T-helper 2 cell treated with Interferon-gamma antibody and Interleukin-4, amounts not matched to agents 5 μg/mL and 100 μg/mL, for 36 hours (primary cell): ENCODE results near the gene PAX5.

Experiments used
- DNase-seq: peaks from one replicate; pipeline ENCODE4 v3.0.0; 2021; ENCODE audit warnings: low spot score
- H3K27ac Mint-ChIP-seq: one replicate; pipeline ENCODE4 v1.8.0; 2021; ENCODE audit warnings: mild to moderate bottlenecking, mixed read lengths
- H3K27me3 Mint-ChIP-seq: one replicate; pipeline ENCODE4 v1.8.0; 2021; ENCODE audit warnings: low read depth, mixed read lengths
- H3K36me3 Mint-ChIP-seq: one replicate; pipeline ENCODE4 v1.8.0; 2021; ENCODE audit warnings: low read depth, mixed read lengths
- H3K4me1 Mint-ChIP-seq: one replicate; pipeline ENCODE4 v1.8.0; 2021; ENCODE audit warnings: low read depth, mixed read lengths
- H3K4me3 Mint-ChIP-seq: one replicate; pipeline ENCODE4 v1.8.0; 2022; ENCODE audit warnings: mild to moderate bottlenecking, moderate library complexity, mixed read lengths
- H3K9me3 Mint-ChIP-seq: one replicate; pipeline ENCODE4 v1.8.0; 2021; ENCODE audit warnings: mixed read lengths

The PAX5 gene

DNA sequence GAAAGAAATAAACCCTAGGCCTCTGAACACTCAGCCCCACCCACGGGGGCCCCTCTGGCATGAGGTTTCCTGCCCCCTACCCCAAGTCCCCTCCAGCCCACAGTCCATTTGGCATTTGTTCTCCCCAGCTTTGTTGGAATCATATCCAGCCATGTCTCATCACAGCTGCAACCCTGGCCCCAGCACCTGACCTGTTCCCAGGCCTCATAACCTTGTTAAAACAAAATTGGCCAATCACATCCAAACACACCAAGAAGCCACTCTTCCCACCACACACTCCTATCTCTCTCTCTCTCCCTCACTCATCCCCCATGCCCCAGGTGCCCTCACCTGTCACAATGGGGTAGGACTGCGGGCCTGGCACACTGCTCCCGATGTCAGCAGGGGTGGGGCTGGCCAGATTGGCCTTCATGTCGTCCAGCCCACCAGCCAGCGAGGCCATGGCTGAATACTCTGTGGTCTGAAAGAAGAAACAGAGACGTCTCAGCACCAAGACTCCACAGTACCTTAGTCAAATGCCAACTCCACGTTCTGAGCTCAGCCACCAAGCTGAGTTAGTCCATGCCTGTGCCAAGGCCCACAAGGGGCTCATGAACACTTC is 110.9 kb downstream of the PAX5 start:
- Mint-ChIP-seq H3K4me3 (no peak overlapping the region), H3K4me1 (peaks cover 11% of the 10 kb centered on the region), H3K36me3 (no peaks in the 10 kb centered on the region), H3K27me3 (no peaks in the 10 kb centered on the region), H3K27ac (no peak overlapping the region), H3K9me3 (no peaks in the 10 kb centered on the region)
- no peak for DNase-seq

DNA sequence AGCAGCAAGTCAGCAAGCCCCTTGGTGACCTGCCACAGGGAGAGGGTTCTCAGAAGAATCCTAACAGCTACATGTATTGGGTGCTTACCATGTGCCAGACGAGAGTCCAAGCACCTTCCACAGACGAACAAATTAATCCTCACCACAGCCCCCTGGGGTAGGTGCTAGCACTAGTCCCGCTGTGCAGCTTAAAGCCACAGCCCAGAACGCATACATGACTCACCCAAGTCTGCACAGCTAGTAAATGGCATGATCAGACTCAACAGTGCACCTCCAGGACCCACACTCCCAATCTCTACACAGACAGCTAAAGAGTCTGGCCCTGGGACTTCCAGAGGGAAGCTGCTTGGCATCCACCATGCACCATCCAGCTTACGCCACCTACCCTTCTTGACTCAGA is 111.5 kb downstream of the PAX5 start:
- H3K27me3 Mint-ChIP-seq: no peaks in the 10 kb centered on the region
- peaks cover 11% of the 10 kb centered on the region for H3K4me1 Mint-ChIP-seq
- no peaks in the 10 kb centered on the region for H3K36me3 Mint-ChIP-seq
- no peak for DNase-seq
- no peak overlapping the region for H3K27ac Mint-ChIP-seq
- H3K4me3 Mint-ChIP-seq: no peak overlapping the region
- H3K9me3 Mint-ChIP-seq: no peaks in the 10 kb centered on the region

DNA sequence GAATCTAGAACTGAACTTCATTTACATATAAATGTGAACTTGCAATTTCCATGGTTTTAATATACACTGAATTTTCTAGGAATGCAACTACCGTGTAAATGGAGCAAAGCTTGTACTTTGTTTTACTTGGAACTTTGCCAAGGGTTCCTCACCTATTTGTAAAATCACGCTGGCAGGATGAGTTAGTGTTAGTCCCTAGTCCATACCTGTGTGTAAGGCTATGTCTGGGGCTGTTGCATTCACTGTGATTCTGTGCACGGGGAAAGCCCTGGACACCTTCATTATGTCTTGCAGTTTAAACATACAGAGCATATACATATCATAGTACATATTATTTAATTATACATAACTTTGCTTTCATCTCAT is 119.9 kb downstream of the PAX5 start:
- H3K4me1 Mint-ChIP-seq: no peaks in the 10 kb centered on the region

GRCh38 chr9:36913393-36914211 is 120.5 kb downstream of the PAX5 start:
- peaks cover 14% of the 10 kb centered on the region for H3K27me3 Mint-ChIP-seq
- DNase-seq: no peak
- no peaks in the 10 kb centered on the region for H3K9me3 Mint-ChIP-seq
- no peak overlapping the region for H3K27ac Mint-ChIP-seq
- no peaks in the 10 kb centered on the region for H3K4me1 Mint-ChIP-seq
- no peak overlapping the region for H3K4me3 Mint-ChIP-seq
- no peaks in the 10 kb centered on the region for H3K36me3 Mint-ChIP-seq

More for the DNA sequence above, 119.9 kb downstream of the PAX5 start:
- no peaks in the 10 kb centered on the region for H3K36me3 Mint-ChIP-seq
- H3K27me3 Mint-ChIP-seq: peaks cover 12% of the 10 kb centered on the region
- no peaks in the 10 kb centered on the region for H3K9me3 Mint-ChIP-seq
- H3K4me3 Mint-ChIP-seq: no peak overlapping the region
- no peak for DNase-seq
- H3K27ac Mint-ChIP-seq: no peak overlapping the region

DNA sequence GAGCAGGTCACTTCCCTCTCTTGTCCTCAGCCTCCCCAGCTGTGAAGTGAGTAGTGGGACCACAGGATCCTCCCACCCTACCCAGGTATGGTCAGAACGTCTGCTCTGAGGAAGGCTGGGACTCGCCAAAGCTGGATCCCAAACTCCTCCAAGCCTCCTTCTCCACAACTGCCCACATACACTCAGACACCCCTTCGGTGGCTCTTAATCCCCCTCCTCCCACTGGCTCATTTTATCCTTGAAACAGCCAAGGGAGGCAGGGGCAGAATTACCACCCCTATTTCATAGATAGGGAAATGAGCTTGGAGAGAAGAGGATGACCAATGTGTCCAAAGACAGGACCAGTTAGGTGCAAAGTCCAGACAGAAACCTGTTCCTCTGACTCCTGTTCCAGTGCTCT is 121.4 kb downstream of the PAX5 start:
- no peak for DNase-seq
- no peak overlapping the region for H3K27ac Mint-ChIP-seq
- H3K4me1 Mint-ChIP-seq: no peaks in the 10 kb centered on the region
- H3K4me3 Mint-ChIP-seq: no peak overlapping the region
- no peaks in the 10 kb centered on the region for H3K36me3 Mint-ChIP-seq
- H3K27me3 Mint-ChIP-seq: peaks cover 21% of the 10 kb centered on the region
- H3K9me3 Mint-ChIP-seq: no peaks in the 10 kb centered on the region

- Mint-ChIP-seq H3K27ac (no peak overlapping the region), H3K4me3 (no peak overlapping the region), H3K4me1 (no peaks in the 10 kb centered on the region)
Measured at GRCh38 chr9:36911601-36912412, 122.3 kb downstream of the PAX5 start.

DNA sequence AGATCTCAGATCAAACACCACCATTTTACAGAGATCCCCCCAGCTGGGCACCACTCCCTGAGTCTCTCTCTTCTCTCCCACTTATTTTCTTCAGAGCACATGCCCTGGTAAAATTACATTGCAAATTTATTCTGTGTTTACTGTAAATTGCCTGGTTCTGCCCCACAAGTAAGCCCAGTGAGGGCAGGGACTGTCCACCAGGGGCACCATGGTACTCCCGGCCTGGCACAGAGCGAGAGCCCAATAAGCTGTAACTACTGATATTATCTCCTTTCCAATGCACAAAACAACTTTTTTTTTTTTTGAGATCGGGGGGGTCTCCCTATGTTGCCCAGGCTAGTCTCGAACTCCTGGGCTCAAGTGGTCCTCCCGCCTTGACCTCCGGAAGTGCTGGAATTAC is 123.0 kb downstream of the PAX5 start:
- DNase-seq: no peak
- no peaks in the 10 kb centered on the region for H3K9me3 Mint-ChIP-seq
- H3K27me3 Mint-ChIP-seq: peaks cover 32% of the 10 kb centered on the region
- H3K27ac Mint-ChIP-seq: no peak overlapping the region
- H3K4me3 Mint-ChIP-seq: no peak overlapping the region
- H3K4me1 Mint-ChIP-seq: no peaks in the 10 kb centered on the region
- H3K36me3 Mint-ChIP-seq: no peaks in the 10 kb centered on the region

More at GRCh38 chr9:36911601-36912412, 122.3 kb downstream of the PAX5 start:
- no peaks in the 10 kb centered on the region for H3K36me3 Mint-ChIP-seq
- H3K27me3 Mint-ChIP-seq: peaks cover 28% of the 10 kb centered on the region
- DNase-seq: no peak
- no peaks in the 10 kb centered on the region for H3K9me3 Mint-ChIP-seq

- Mint-ChIP-seq H3K4me1 (peaks cover 3% of the 10 kb centered on the region), H3K9me3 (no peaks in the 10 kb centered on the region), H3K4me3 (no peak overlapping the region), H3K36me3 (no peaks in the 10 kb centered on the region), H3K27ac (no peak overlapping the region), H3K27me3 (peaks cover 41% of the 10 kb centered on the region)
- no peak for DNase-seq
Measured at GRCh38 chr9:36906492-36906891, 127.6 kb downstream of the PAX5 start.

DNA sequence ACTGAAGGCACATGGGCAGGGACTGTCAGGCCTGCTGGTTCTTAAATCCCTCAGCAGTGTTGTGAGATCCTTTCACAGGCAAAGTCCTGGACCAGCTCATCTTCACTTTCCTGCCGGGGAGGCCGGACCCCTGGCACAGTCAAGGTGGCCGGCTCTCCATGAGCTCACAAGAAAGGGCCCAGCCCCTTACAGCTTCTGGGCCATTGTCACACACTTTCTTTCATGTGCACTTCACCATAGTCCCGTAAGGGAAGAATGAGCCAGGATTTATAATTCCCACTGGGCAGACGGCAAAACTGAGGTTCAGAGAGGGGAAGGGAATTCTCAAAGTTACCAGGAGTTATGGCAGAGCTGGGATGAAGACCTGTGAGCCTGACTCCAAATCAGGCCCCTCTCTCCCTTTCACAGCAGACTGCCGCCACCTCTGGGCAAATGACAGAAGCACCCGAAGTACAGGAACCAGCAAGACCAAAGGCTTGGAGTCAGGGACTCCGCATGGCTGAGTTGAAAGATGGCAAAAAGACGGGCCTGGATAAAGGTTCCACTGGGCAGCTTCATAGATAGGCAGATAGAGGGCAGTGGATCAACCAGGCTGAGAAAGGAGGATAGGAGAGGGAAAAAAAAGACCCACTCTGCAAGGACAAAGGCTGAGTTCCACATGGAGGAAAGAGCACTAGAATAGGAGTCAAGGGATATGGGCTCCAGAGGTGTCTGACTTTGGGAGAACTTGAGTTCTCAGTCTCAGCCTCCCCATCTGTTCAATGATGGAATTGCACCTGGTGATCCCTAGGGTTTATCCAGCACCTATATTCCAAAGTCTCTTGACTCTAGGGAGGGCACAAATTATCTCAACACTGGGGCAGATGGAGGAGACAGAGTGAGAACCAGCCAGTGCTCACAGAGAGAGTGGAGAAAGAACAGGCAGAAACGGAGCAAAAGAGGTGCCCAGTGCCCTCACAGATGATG is 128.7 kb downstream of the PAX5 start:
- DNase-seq: no peak
- Mint-ChIP-seq H3K9me3 (no peaks in the 10 kb centered on the region), H3K4me3 (no peak overlapping the region), H3K4me1 (peaks cover 3% of the 10 kb centered on the region), H3K36me3 (no peaks in the 10 kb centered on the region), H3K27me3 (peaks cover 38% of the 10 kb centered on the region), H3K27ac (no peak overlapping the region)

GRCh38 chr9:36903541-36904435 is 130.3 kb downstream of the PAX5 start:
- peak; percentile 43 for DNase-seq
- H3K27me3 Mint-ChIP-seq: peaks cover 31% of the 10 kb centered on the region
- H3K4me3 Mint-ChIP-seq: no peak overlapping the region
- H3K36me3 Mint-ChIP-seq: no peaks in the 10 kb centered on the region
- no peak overlapping the region for H3K27ac Mint-ChIP-seq
- no peaks in the 10 kb centered on the region for H3K9me3 Mint-ChIP-seq
- H3K4me1 Mint-ChIP-seq: peaks cover 3% of the 10 kb centered on the region

- Mint-ChIP-seq H3K9me3 (no peaks in the 10 kb centered on the region), H3K4me3 (no peak overlapping the region), H3K27ac (no peak overlapping the region), H3K27me3 (peaks cover 26% of the 10 kb centered on the region), H3K36me3 (no peaks in the 10 kb centered on the region), H3K4me1 (peaks cover 3% of the 10 kb centered on the region)
- DNase-seq: no peak
Measured at GRCh38 chr9:36902861-36903524, 131.1 kb downstream of the PAX5 start.

DNA sequence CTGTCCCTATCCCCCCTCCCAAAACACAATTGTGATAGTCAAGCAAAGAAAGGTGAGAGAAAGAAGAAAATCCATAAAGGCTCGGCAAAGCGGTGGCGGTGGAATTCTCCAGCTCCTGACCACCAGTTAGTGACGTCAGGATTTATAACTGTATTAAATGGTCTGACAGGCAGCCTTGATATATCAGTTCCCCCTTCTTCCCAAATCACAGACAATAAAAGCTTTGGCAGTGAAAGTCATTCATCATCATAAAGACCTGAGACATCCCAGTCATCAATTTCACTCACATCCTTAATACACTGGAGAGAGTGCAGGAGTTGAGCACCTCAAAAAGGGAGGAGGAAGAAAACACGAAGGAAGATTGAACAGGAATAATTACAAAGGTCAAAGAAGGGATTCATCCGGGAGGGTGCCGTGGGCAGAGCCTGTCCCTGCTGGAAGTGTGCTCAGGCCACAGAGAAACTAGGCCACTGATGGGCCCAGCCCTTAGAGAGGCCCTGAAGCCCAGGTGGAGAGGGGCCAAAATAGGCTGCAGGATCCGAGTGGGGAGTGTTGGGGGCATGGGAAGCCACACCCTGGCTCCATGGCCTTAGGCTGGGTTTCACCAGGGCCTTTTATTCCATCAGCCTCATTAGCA is 131.9 kb downstream of the PAX5 start:
- peaks cover 20% of the 10 kb centered on the region for H3K27me3 Mint-ChIP-seq
- H3K9me3 Mint-ChIP-seq: no peaks in the 10 kb centered on the region
- H3K36me3 Mint-ChIP-seq: no peaks in the 10 kb centered on the region
- no peak overlapping the region for H3K27ac Mint-ChIP-seq
- H3K4me1 Mint-ChIP-seq: peaks cover 3% of the 10 kb centered on the region
- H3K4me3 Mint-ChIP-seq: no peak overlapping the region
- DNase-seq: no peak
